Loucy (cell line): ENCODE measurements around the gene QPCT.
A peak's percentile ranks its signal among the peaks of the same experiment; 100 is the strongest.

Experiments
- H2AFZ ChIP-seq: fragments of 200-600 bp; sonication (generic); 2 replicates; pipeline ENCODE4 v1.6.0; 2016; ENCODE audit warnings: antibody characterized with exemption, mild to moderate bottlenecking, low read length, moderate library complexity
- H3F3A ChIP-seq: fragments of 200-600 bp; 2 replicates; pipeline ENCODE4 v1.6.0; 2016; ENCODE audit warnings: antibody characterized with exemption, low read depth, mild to moderate bottlenecking
- H3K27me3 ChIP-seq: fragments of 200-600 bp; sonication (generic); 2 replicates; pipeline ENCODE4 v1.6.1; 2014; ENCODE audit warnings: low read length, mild to moderate bottlenecking; ENCODE audit not compliant: insufficient read depth, poor library complexity, severe bottlenecking
- H3K36me3 ChIP-seq: fragments of 200-600 bp; sonication (generic); 2 replicates; pipeline ENCODE4 v1.6.1; 2016; ENCODE audit warnings: low read length; ENCODE audit not compliant: insufficient read depth
- H3K4me1 ChIP-seq: fragments of 200-600 bp; sonication (generic); 2 replicates; pipeline ENCODE4 v1.5.1; 2014; ENCODE audit warnings: low read length, mild to moderate bottlenecking; ENCODE audit not compliant: insufficient read depth, poor library complexity, severe bottlenecking
- H3K4me2 ChIP-seq: fragments of 200-600 bp; sonication (generic); 2 replicates; pipeline ENCODE4 v1.6.0; 2014; ENCODE audit warnings: antibody characterized with exemption, low read length, low read depth, mild to moderate bottlenecking; ENCODE audit not compliant: poor library complexity, severe bottlenecking
- H3K4me3 ChIP-seq: fragments of 200-600 bp; sonication (generic); 2 replicates; pipeline ENCODE4 v1.5.1; 2014; ENCODE audit warnings: low read length, mild to moderate bottlenecking, mixed read lengths; ENCODE audit not compliant: poor library complexity, severe bottlenecking
- H3K79me2 ChIP-seq: fragments of 200-600 bp; sonication (generic); 2 replicates; pipeline ENCODE4 v1.6.1; 2014; ENCODE audit warnings: low read length; ENCODE audit not compliant: insufficient read depth
- H3K9ac ChIP-seq: fragments of 200-600 bp; sonication (generic); 2 replicates; pipeline ENCODE4 v1.6.0; 2014; ENCODE audit warnings: mild to moderate bottlenecking, low read depth, low read length, moderate library complexity; ENCODE audit not compliant: poor library complexity, severe bottlenecking
- H3K9me2 ChIP-seq: fragments of 200-600 bp; sonication (generic); replicated peaks from 2 replicates; pipeline ENCODE4 v1.6.1; 2016; ENCODE audit warnings: low read depth, low read length, mixed read lengths
- H3K9me3 ChIP-seq: fragments of 200-600 bp; sonication (generic); 2 replicates; pipeline ENCODE4 v1.6.1; 2014; ENCODE audit warnings: mild to moderate bottlenecking, antibody characterized with exemption, low read length, low read depth; ENCODE audit not compliant: insufficient read depth
- H4K20me1 ChIP-seq: fragments of 200-600 bp; sonication (generic); 2 replicates; pipeline ENCODE4 v1.6.0; 2014; ENCODE audit warnings: antibody characterized with exemption, low read length, mild to moderate bottlenecking; ENCODE audit not compliant: insufficient read depth, poor library complexity, severe bottlenecking
- CTCF ChIP-seq: fragments of 200-600 bp; sonication (generic); conservative IDR thresholded peaks from 2 replicates; pipeline ENCODE4 v1.5.1; 2014; ENCODE audit warnings: mild to moderate bottlenecking, antibody characterized with exemption, low read length
- EZH2phosphoT487 ChIP-seq: fragments of 200-600 bp; IDR thresholded peaks from 2 replicates; pipeline ENCODE4 v1.6.1; 2018; ENCODE audit warnings: antibody characterized with exemption, mild to moderate bottlenecking, moderate library complexity, borderline replicate concordance

Gene QPCT

GRCh38 chr2:37365669-37366068 lies 21.2 kb downstream of the QPCT start:
- Histone ChIP-seq H2AFZ (no peak overlapping the region), H3K9ac (no peak overlapping the region), H3K9me3 (no peaks in the 10 kb centered on the region), H3K9me2 (no peaks in the 10 kb centered on the region), H3K27me3 (no peaks in the 10 kb centered on the region), H3K4me2 (peak overlapping the region; percentile 9), H3K79me2 (no peaks in the 10 kb centered on the region), H4K20me1 (no peaks in the 10 kb centered on the region), H3K36me3 (no peaks in the 10 kb centered on the region), H3K4me3 (no peak overlapping the region), H3K4me1 (peaks cover 35% of the 10 kb centered on the region), H3F3A (no peaks in the 10 kb centered on the region)
- TF ChIP-seq CTCF (no peak), EZH2phosphoT487 (no peak)

- H3K79me2 ChIP-seq, result no peaks in the 10 kb centered on the region
- no peaks in the 10 kb centered on the region for H3K9me3 ChIP-seq
- no peak overlapping the region for H2AFZ ChIP-seq
- TF ChIP-seq CTCF (no peak), EZH2phosphoT487 (no peak)
- H3K9me2 ChIP-seq, result no peaks in the 10 kb centered on the region
- H3K4me3 ChIP-seq, result no peak overlapping the region
- no peaks in the 10 kb centered on the region for H4K20me1 ChIP-seq
- H3F3A ChIP-seq, result no peaks in the 10 kb centered on the region
- H3K36me3 ChIP-seq, result no peaks in the 10 kb centered on the region
- peak overlapping the region; percentile 8 for H3K4me2 ChIP-seq
- H3K27me3 ChIP-seq, result no peaks in the 10 kb centered on the region
- no peak overlapping the region for H3K9ac ChIP-seq
- H3K4me1 ChIP-seq, result peaks cover 35% of the 10 kb centered on the region
Measured at GRCh38 chr2:37366773-37367172, 22.3 kb downstream of the QPCT start.

- Histone ChIP-seq H3F3A (no peaks in the 10 kb centered on the region), H3K4me1 (peaks cover 35% of the 10 kb centered on the region), H4K20me1 (no peaks in the 10 kb centered on the region), H3K4me2 (peak overlapping the region; percentile 8), H3K79me2 (no peaks in the 10 kb centered on the region), H3K9me3 (no peaks in the 10 kb centered on the region), H3K4me3 (no peak overlapping the region), H3K36me3 (no peaks in the 10 kb centered on the region), H3K9me2 (no peaks in the 10 kb centered on the region), H3K27me3 (no peaks in the 10 kb centered on the region), H2AFZ (no peak overlapping the region), H3K9ac (no peak overlapping the region)
- no peak for TF ChIP-seq CTCF
- TF ChIP-seq EZH2phosphoT487, result no peak
Measured at GRCh38 chr2:37367310-37367709, 22.9 kb downstream of the QPCT start.
